GM23338 (cell line): Measurements from ENCODE around the gene DLL4.

Source experiments
- CREB1 ChIP-seq: fragments of 250-450 bp; sonication (Bioruptor Pico); IDR thresholded peaks from 2 replicates; pipeline ENCODE4 v1.5.0; 2020; ENCODE audit warnings: low read depth, mild to moderate bottlenecking, moderate library complexity
- EZH2 ChIP-seq: fragments of 200-600 bp; sonication (generic); IDR thresholded peaks from one replicate; pipeline ENCODE4 v1.8.0; 2017; ENCODE audit warnings: antibody characterized with exemption, mild to moderate bottlenecking, low read depth; ENCODE audit not compliant: unreplicated experiment
- POLR2AphosphoS5 ChIP-seq: IDR thresholded peaks from 2 replicates; pipeline ENCODE4 v1.6.1; 2016; ENCODE audit warnings: antibody characterized with exemption, low read depth
- STAT1 ChIP-seq: IDR thresholded peaks from one replicate; pipeline ENCODE4 v1.6.1; 2016; ENCODE audit warnings: antibody characterized with exemption; ENCODE audit not compliant: unreplicated experiment
- TF ChIP-seq, protein P1 (sequence below), 2 experiments: fragments of 200-600 bp in 1 of 2; sonication (generic) in 1 of 2; conservative IDR thresholded peaks; 2 replicates each; pipeline versions ENCODE4 v1.5.1 to v1.6.1; 2016 to 2017; ENCODE audit warnings: antibody characterized with exemption in 2 of 2, low read depth in 2 of 2, mild to moderate bottlenecking in 2 of 2, moderate library complexity in 1 of 2
- TF ChIP-seq, protein P2 (sequence below): IDR thresholded peaks from one replicate; pipeline ENCODE4 v1.6.1; 2018; ENCODE audit warnings: antibody characterized with exemption; ENCODE audit not compliant: unreplicated experiment

DNA sequence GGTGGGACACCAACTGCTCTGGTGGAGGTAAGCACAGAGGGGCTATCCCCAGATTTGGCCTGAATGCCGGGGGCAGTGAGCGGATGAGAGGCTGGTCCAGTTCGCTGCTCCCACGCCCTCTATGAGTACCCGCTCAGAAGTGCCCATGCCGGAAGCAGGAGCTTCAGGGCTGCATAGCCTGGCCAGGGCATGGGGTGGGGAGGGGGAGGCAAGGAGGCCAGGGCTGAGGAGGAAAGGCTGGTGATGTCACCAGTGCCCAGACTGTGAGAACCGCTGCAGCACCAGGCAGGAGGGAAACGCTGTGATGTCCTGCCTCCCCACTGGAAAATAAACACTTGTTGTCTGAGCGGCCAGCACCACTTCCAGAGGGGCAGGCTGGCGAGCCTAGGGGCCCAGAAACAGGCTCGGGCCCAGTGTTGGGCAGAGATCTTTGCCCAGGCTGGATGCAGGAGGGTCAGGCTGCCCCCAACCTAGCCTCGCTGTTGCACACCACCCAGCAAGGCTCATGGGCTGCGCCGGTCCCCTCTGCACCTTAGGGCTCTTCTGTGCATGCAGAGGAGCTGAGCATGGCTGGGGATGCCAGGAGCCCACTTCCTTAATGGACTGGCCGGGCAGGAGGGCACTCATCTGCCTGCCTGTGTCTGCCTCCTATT is 10.9 kb upstream of the DLL4 start:
- TF ChIP-seq, protein P1, sequence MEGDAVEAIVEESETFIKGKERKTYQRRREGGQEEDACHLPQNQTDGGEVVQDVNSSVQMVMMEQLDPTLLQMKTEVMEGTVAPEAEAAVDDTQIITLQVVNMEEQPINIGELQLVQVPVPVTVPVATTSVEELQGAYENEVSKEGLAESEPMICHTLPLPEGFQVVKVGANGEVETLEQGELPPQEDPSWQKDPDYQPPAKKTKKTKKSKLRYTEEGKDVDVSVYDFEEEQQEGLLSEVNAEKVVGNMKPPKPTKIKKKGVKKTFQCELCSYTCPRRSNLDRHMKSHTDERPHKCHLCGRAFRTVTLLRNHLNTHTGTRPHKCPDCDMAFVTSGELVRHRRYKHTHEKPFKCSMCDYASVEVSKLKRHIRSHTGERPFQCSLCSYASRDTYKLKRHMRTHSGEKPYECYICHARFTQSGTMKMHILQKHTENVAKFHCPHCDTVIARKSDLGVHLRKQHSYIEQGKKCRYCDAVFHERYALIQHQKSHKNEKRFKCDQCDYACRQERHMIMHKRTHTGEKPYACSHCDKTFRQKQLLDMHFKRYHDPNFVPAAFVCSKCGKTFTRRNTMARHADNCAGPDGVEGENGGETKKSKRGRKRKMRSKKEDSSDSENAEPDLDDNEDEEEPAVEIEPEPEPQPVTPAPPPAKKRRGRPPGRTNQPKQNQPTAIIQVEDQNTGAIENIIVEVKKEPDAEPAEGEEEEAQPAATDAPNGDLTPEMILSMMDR (conservative IDR thresholded peaks at IDR 0.05; ENCODE audit: low read depth in 2 of 2) = no peak
- TF ChIP-seq EZH2 = no peak
- no peak for TF ChIP-seq CREB1 (CRISPR knock-in tag)
- TF ChIP-seq, protein P2, sequence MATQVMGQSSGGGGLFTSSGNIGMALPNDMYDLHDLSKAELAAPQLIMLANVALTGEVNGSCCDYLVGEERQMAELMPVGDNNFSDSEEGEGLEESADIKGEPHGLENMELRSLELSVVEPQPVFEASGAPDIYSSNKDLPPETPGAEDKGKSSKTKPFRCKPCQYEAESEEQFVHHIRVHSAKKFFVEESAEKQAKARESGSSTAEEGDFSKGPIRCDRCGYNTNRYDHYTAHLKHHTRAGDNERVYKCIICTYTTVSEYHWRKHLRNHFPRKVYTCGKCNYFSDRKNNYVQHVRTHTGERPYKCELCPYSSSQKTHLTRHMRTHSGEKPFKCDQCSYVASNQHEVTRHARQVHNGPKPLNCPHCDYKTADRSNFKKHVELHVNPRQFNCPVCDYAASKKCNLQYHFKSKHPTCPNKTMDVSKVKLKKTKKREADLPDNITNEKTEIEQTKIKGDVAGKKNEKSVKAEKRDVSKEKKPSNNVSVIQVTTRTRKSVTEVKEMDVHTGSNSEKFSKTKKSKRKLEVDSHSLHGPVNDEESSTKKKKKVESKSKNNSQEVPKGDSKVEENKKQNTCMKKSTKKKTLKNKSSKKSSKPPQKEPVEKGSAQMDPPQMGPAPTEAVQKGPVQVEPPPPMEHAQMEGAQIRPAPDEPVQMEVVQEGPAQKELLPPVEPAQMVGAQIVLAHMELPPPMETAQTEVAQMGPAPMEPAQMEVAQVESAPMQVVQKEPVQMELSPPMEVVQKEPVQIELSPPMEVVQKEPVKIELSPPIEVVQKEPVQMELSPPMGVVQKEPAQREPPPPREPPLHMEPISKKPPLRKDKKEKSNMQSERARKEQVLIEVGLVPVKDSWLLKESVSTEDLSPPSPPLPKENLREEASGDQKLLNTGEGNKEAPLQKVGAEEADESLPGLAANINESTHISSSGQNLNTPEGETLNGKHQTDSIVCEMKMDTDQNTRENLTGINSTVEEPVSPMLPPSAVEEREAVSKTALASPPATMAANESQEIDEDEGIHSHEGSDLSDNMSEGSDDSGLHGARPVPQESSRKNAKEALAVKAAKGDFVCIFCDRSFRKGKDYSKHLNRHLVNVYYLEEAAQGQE = no peak
- TF ChIP-seq STAT1 = no peak
- TF ChIP-seq POLR2AphosphoS5 = no peak
